ENCODE data around the gene S1PR4. TPM values are rescaled to one million over a fixed set of nuclear protein-coding genes. Genes with fewer than 3 reads are reported as not detected.
A peak's percentile ranks its signal among the peaks of the same experiment; 100 is the strongest.

The S1PR4 gene
- total and polyA plus RNA-seq, 8 donors, result 0.23 to 1.1 (median 0.90) TPM; not detected in 2

DNA sequence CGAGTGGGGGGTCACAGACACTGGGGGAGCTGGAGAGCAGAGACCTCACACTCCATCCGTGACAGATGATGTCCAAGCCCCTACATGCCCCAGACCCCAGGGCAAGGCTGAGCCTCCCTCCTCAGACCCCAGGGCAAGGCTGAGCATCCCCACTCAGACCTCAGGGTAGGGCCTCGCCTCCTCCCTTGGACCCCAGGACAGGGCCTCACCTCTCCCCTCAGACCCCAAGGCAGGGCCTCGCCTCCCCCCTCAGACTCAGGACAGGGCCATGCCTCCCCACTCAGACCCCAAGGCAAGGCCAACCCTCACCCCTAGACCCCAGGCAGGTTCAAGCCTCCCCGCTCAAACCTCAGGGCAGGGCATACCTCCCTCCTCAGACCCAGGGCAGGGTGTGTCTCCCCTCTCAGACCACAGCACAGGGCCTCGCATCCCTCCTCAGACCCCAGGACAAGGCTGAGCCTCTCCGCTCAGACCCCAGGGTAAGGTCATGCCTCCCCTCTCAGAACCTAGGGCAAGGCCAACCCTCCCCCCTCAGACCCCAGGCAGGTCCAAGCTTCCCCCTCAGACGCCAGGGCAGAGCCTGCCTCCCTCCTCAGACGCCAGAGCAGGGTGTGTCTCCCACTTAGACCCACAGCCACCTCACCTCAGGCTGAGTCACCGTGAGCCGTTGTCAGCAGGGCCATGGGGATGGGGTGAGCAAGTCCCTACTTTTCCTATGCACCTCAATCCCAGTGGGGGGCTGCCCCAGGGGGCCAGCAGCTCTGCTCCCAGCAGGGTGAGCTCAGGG lies 1.7 kb upstream of the S1PR4 start:
- Histone ChIP-seq H3K27ac (no peak overlapping the region), H3K36me3 (no peaks in the 10 kb centered on the region), H3K4me1 (no peaks in the 10 kb centered on the region), H3K4me3 (no peak overlapping the region), H3K9me3 (no peaks in the 10 kb centered on the region), H3K27me3 (no peaks in the 10 kb centered on the region)
- ATAC-seq, result peak in 2 of 4 donors; percentile 57 to 63
- no peak for FAIRE-seq
- intact Hi-C loops (cut with DNase I), result no loop called here
- WGBS, 2 donors, result 71 to 77% methylated on average over 11 of the region's 11 CpGs
- TF ChIP-seq, protein P1, sequence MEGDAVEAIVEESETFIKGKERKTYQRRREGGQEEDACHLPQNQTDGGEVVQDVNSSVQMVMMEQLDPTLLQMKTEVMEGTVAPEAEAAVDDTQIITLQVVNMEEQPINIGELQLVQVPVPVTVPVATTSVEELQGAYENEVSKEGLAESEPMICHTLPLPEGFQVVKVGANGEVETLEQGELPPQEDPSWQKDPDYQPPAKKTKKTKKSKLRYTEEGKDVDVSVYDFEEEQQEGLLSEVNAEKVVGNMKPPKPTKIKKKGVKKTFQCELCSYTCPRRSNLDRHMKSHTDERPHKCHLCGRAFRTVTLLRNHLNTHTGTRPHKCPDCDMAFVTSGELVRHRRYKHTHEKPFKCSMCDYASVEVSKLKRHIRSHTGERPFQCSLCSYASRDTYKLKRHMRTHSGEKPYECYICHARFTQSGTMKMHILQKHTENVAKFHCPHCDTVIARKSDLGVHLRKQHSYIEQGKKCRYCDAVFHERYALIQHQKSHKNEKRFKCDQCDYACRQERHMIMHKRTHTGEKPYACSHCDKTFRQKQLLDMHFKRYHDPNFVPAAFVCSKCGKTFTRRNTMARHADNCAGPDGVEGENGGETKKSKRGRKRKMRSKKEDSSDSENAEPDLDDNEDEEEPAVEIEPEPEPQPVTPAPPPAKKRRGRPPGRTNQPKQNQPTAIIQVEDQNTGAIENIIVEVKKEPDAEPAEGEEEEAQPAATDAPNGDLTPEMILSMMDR (IDR thresholded peaks at IDR 0.05), result no peak
- peak in 1 of 6 donors; percentile 74 for DNase-seq

DNA sequence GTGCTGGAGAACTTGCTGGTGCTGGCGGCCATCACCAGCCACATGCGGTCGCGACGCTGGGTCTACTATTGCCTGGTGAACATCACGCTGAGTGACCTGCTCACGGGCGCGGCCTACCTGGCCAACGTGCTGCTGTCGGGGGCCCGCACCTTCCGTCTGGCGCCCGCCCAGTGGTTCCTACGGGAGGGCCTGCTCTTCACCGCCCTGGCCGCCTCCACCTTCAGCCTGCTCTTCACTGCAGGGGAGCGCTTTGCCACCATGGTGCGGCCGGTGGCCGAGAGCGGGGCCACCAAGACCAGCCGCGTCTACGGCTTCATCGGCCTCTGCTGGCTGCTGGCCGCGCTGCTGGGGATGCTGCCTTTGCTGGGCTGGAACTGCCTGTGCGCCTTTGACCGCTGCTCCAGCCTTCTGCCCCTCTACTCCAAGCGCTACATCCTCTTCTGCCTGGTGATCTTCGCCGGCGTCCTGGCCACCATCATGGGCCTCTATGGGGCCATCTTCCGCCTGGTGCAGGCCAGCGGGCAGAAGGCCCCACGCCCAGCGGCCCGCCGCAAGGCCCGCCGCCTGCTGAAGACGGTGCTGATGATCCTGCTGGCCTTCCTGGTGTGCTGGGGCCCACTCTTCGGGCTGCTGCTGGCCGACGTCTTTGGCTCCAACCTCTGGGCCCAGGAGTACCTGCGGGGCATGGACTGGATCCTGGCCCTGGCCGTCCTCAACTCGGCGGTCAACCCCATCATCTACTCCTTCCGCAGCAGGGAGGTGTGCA lies 587 bp downstream of the S1PR4 start:
- intact Hi-C loops (cut with DNase I), result no loop called here
- 88% methylated on average over 48 to 52 of the region's 52 CpGs for WGBS, 2 donors

DNA sequence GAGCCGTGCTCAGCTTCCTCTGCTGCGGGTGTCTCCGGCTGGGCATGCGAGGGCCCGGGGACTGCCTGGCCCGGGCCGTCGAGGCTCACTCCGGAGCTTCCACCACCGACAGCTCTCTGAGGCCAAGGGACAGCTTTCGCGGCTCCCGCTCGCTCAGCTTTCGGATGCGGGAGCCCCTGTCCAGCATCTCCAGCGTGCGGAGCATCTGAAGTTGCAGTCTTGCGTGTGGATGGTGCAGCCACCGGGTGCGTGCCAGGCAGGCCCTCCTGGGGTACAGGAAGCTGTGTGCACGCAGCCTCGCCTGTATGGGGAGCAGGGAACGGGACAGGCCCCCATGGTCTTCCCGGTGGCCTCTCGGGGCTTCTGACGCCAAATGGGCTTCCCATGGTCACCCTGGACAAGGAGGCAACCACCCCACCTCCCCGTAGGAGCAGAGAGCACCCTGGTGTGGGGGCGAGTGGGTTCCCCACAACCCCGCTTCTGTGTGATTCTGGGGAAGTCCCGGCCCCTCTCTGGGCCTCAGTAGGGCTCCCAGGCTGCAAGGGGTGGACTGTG lies 1.2 kb downstream of the S1PR4 start:
- TF ChIP-seq, protein P1 (IDR thresholded peaks at IDR 0.05), result no peak
- ATAC-seq, result no peak
- no peak for FAIRE-seq
- peak overlapping the region in 2 of 4 donors; percentile 41 to 48 for H3K27ac ChIP-seq
- H3K4me3 ChIP-seq, result peak overlapping the region in 1 of 4 donors; percentile 27
- H3K27me3 ChIP-seq, result no peaks in the 10 kb centered on the region
- 87 to 89% methylated on average over 31 of the region's 31 CpGs for WGBS, 2 donors
- H3K4me1 ChIP-seq, result no peaks in the 10 kb centered on the region
- intact Hi-C loops (cut with DNase I), result no loop called here
- H3K9me3 ChIP-seq, result no peaks in the 10 kb centered on the region
- no peaks in the 10 kb centered on the region for H3K36me3 ChIP-seq
- DNase-seq, result peak in 1 of 6 donors; percentile 64

More for the DNA sequence above, 587 bp downstream of the S1PR4 start:
- FAIRE-seq (no peak), DNase-seq (peak in 1 of 6 donors; percentile 67), ATAC-seq (peak in 3 of 4 donors; percentile 7 to 9 (median 8))
- Histone ChIP-seq H3K27ac (peak overlapping the region in 2 of 4 donors; percentile 41 to 48), H3K27me3 (no peaks in the 10 kb centered on the region), H3K4me3 (peak overlapping the region in 1 of 4 donors; percentile 27), H3K36me3 (no peaks in the 10 kb centered on the region), H3K9me3 (no peaks in the 10 kb centered on the region), H3K4me1 (no peaks in the 10 kb centered on the region)
- TF ChIP-seq, protein P1 (IDR thresholded peaks at IDR 0.05), result no peak

DNA sequence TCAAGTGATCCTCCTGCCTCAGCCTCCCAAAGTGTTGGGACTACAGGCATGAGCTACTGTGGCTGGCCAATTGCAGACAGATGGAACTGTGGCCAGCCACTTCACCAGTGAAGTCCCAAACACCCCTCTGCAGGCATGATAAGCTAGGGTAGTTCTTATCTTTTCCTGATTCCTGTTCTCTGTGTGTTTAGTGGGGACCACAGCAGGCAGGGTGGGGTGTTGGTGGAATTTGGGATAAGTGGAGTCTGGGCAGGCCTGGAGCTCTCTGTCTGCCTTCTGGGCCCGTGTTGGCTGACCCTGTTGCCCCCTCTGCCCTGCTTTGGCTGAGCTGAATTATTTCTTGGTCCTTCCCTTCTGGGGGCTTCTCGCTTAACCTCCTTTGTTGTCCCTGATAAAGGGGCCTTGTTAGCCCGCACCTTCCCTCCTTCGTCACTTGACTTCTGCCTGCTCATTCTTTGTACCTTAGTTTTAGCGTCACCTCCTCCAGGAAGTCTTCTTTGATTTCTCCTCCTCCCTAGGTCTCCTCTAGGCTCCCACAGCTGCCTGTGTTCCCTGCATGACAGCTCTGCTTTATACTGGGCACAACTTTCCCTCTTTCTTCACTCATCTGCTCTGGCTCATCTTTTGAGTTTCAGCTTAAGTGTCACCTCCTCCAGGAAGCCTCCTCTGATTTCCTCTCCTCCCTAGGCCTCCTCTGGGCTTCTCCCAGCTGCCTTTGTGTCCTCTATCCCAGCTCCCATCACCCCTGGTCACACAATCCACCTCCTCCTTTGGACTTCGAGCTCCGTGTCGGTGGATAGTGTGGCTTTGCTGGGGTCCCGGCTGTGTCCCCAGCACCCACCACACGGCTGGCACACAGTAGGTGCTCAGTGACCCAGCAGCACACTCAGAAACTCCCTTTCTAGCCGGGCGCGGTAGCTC lies 5.4 kb downstream of the S1PR4 start:
- H3K27ac ChIP-seq, result no peak overlapping the region
- WGBS, 2 donors, result 65 to 81% methylated on average over 13 of the region's 13 CpGs
- H3K27me3 ChIP-seq, result no peaks in the 10 kb centered on the region

More for the DNA sequence above, 5.4 kb downstream of the S1PR4 start:
- ATAC-seq, result no peak
- Histone ChIP-seq H3K36me3 (no peaks in the 10 kb centered on the region), H3K9me3 (no peaks in the 10 kb centered on the region), H3K4me3 (no peak overlapping the region), H3K4me1 (peaks cover 0 to 11% (median 0%) of the 10 kb centered on the region in 3 donors)
- FAIRE-seq, result no peak
- intact Hi-C loops (cut with DNase I), result no loop called here
- peak in 1 of 6 donors; percentile 34 for DNase-seq
- TF ChIP-seq, protein P1 (IDR thresholded peaks at IDR 0.05), result no peak
